Activated CD8-positive, alpha-beta memory T cell treated with anti-CD3 and anti-CD28 coated beads, Interleukin-2, amount 50 U/mL, for 48 hours (primary cell): ENCODE measurements around the gene MYH14.
A peak's percentile ranks its signal among the peaks of the same experiment; 100 is the strongest.

Source experiments
- DNase-seq: peaks from one replicate; pipeline ENCODE4 v3.0.0-alpha.2; 2020

Gene MYH14

DNA sequence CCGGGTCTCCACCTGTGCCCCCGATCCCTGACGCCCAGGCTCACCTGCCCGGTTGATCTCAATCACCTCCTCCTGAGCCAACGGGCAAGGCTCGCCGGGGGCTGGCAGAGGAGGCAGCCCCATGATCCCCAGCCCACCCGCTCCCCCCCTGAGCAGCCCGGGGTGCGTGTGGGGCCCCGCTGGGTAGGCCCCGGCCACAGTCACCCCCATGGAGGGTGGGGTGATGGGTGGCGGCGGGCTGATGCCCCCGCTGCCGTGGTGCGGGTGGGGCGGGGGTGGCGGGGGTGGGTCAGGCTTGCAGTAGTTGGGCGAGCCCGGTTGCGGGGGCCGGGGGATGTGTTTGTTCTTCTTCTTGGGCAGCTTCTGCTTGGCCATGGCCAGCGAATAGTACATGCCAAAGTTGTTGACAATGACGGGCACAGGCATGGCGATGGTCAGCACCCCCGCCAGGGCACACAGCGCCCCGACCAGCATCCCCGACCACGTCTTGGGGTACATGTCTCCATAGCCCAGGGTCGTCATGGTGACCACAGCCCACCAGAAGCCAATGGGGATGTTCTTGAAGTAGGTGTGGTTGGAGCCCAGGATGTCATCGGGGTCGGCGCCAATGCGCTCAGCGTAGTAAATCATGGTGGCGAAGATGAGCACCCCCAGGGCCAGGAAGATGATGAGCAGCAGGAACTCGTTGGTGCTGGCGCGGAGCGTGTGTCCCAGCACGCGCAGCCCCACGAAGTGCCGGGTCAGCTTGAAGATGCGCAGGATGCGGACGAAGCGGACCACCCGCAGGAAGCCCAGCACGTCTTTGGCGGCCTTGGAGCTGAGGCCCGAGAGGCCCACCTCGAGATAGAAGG is 119.7 kb downstream of the MYH14 start:
- DNase-seq: no peak

DNA sequence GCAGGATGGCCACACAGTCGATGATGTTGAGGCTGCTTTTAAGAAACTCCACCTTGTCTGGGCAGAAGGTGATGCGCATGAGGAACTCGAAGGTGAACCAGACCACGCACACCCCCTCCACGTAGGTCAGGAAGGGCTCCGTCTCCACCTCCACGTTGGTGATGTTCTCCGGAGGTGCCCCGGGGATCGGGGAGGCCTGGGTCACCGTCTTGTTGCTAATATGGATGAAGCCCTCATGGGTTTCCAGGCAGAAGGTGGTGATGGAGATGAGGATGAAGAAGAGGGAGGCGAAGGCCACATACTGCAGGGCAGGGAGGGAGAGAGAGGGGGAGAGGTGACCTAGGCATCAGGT is 120.3 kb downstream of the MYH14 start:
- no peak for DNase-seq

GRCh38 chr19:50324331-50324730 is 120.9 kb downstream of the MYH14 start:
- DNase-seq: no peak

- peak; percentile 92 for DNase-seq
Observed at GRCh38 chr19:50325310-50326100, 122.1 kb downstream of the MYH14 start.

GRCh38 chr19:50326101-50326664 is 122.8 kb downstream of the MYH14 start:
- no peak for DNase-seq

GRCh38 chr19:50327013-50327412 is 123.6 kb downstream of the MYH14 start:
- DNase-seq: no peak

DNA sequence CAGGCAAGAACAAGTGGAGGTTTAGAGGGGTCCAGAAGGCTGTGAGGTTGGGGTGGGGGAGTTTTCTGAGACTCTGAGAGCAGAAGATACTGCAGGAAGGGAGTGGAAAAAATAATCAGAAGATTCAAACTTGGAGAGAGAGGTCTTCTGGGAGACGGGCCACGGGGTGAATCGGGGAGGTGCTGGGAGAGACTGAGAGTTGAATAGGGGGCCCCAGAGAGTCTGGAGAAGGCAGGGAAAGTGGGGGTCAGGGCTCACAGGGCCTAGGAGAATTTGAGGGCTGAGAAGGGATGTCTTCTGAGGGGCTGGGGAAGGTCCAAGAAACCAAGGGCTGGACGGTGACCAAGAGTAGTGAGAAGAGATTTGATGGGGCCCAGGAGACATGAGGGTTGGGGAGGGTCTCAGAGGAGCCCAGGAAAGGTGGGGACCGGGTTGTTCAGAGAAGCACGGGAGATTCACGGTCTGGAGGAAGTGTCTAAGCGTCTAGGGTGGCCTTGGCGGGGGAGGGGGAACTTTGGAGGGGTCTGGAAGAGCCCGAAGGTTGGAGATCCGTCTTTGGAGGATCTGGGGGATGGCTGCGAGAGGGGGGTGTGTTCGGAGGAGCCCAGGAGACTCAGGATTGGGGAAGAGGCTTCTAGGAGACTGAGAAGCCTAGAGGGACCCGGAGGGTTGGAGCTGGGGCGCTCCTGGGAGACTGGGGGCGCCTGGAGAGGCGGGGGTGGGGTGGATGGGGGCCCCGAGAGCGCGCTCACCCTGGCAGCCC is 124.2 kb downstream of the MYH14 start:
- DNase-seq: no peak

DNA sequence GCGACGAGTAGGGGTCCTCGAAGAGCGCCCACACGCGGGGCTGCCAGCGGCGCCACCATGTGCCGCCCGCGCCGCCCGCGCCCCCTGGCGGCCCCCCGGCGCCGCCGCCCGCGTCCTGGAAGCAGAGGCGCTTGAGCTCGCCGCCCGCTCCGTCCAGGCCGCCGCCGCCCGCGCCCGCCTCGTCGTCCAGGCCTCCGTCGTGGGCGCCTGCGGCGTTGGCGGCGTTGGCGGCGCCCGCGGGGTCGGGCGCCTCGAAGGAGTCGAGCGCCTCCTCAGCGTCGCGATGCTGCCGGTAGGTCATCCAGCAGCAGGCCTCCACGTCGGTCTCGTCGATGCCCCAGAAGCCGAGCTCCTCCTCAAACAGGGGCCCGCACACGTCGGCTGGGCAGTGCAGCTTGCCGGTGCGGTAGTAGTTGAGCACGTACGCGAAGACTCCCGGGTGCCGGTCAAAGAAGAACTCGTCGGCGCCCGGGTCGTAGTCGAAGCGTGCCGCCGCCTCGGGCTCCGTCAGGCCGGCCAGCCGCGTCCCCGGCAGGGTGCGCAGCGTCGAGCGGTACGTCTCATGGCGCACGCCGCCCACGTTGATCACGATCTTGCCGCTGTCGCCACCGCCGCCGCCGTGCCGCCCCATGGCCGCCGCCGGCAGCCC is 124.9 kb downstream of the MYH14 start:
- peak; percentile 74 for DNase-seq

GRCh38 chr19:50328873-50329145 is 125.4 kb downstream of the MYH14 start:
- DNase-seq: no peak

DNA sequence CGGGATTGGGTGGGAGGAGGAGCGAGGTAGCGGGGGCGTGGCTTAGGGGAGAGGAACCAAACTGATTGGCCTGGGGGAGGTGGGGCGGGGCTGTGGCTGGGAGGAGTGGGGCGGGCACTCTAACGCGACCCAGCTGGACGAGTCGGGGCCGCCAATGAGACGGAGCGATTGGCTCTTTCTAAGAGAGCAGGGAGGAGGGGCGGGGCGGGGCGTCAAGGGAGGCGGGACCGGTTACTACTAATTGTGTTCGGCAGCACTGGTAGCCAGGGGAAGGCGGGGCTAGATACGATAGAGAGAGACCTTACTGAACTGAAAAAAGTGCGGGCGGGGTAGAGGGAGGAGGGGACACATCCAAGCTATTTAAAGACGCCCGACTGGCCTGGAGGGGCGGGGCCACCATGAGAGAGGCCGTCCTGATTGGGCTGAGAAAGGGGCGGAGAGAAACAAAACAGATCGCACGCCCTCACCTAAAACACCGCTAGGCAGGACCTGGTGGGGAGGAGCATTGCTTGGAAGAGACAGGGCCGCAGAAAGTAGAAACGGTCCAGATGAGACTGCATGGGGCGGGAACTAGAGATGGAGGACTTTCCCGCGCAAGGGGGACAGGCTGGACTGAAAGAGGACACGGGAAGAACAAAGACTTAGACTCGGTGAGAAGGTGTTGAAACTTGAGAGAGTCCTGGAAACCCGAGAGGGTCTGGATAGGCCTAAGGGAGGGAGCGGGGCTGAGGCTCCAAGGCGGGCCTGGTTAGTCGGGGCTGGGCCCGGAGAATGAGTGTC is 125.9 kb downstream of the MYH14 start, which contains the start of gene KCNC3:
KCNC3 (minus strand) TSS at position 232 of the 780 bp plus-strand sequence. CDS start 295 bp downstream, outside the sequence.
- DNase-seq: peak; percentile 97

- peak; percentile 70 for DNase-seq
Observed at GRCh38 chr19:50329926-50330294, 126.5 kb downstream of the MYH14 start.

- DNase-seq: peak; percentile 93
Observed at GRCh38 chr19:50330365-50331078, 127.1 kb downstream of the MYH14 start.

DNA sequence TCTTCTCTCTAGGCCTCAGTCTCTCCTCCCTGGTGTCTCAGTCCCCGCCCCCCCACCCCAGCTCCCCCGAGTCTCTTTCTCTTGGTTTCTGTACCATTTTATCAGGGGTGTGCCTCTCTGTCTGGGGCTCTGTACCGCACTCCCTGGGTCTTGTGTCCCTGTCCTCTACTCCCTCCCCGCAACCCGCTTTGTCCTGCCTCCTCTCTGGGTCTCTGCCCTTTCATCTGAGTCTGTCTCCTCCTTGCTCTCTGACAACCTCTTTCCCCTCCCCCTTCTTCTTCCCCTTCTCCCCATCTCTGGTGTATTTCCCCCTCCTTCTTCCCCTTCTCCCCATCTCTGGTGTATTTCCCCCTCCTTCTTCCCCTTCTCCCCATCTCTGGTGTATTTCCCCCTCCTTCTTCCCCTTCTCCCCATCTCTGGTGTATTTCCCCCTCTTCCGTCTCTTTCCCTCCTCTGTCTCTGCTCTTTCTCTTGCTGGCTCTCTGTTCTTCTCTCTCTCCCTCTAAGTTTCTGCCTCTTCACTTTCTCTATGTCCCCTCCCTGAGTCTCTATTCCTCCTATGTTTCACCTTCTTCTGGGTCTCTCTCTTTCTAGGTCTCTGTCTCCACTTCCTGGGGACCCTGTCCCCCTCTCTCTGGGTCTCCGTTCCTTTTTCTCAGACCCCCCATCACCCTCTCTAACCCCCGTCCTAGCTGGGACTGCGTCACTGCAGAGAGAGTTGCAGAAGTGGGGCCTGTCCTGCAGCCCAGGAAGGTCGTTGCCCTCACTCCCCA is 128.0 kb downstream of the MYH14 start:
- DNase-seq: no peak

DNA sequence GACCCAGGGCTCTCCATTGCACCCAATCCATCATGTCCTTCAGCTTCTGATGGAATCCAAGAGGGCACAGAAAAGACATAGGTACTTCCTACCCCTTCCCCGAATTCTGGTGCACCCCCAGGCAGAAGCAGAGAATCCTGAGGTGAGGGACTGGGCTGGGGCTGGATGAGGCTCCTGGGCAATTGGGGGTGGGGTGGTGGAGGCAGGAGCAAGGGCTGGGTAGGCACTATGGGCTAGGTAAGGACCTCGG is 128.5 kb downstream of the MYH14 start:
- no peak for DNase-seq

DNA sequence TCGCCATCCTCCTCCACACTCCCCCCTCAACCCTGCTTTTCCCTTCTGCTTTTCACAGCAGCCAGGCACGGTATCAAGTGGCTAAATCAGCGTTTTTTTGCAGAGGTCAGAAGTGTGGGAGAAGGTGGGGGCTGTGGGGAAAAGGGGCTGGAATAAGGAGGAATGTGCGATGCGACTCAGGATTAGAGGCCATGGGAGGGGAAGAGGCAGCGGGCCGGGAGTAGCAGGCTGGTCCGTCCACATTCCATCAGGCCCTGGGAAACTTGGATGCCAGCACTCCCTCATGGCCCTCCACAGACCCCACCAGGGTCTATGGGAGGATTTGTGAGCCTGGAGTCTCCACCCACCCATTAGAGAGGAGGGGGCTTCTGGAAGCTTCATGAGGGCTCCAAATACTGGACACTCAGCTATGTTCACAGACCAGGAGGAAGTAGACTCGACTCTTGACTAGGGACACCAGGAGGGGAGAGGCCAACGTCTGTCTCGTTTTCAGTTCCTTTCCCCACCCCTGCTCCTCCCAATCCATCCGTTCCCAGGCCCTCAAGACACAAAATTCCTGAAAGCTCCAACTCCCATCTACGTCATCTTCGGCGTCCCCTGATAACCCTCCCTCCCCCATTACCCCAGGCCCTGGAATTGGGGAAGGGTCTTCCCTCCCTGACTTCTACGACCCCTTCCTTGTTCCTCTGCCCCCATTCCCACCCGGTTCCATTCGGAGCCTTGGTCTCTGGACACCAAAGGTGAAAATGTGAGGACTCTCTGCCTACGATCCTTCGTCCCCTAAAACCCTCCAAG is 129.0 kb downstream of the MYH14 start:
- DNase-seq: no peak

GRCh38 chr19:50333235-50333736 is 129.9 kb downstream of the MYH14 start:
- DNase-seq: peak; percentile 96

GRCh38 chr19:50333737-50334617 is 130.6 kb downstream of the MYH14 start:
- peak; percentile 96 for DNase-seq

DNA sequence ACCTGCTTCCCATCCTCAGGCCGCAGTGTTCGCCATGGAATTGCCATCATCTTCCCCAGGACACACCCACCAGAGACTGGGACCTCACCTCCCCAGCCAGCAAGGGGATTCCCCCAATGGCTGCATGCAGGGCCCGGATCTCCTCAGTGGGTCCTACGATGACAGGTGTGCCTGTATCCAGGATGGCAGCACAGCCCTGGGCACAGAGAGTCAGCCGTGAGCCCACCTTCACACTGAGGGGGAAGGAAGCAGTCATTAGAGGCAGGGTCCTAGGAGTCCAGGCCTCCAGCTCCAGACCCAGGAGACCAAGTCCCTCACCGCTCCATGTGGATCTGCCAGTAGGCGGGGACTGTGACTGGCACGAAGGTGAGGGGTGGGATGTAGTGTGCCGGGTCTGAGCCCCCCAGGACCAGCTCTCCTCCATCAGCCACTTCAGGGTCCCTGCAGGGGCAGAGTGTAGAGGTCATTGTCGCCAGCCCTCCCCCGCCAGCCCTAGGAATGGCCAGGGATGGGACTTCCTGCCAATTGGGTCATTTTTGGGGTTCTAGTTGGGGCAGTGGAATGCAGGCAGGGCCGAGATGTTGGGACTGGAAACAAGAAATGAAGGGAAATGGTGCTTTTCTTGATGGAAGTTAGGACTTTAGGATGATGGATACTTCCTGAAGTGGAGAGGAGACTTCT is 131.5 kb downstream of the MYH14 start:
- no peak for DNase-seq
